Endothelial cell of umbilical vein (primary cell): ENCODE data around the gene NAGS.

Experiments used
- CTCF ChIP-seq, 2 donors: IDR thresholded peaks; 1 replicate in 1 of 2; 2 replicates in 1 of 2; pipeline ENCODE4 v1.5.1; 2011; ENCODE audit warnings: low read length in 2 of 2, mild to moderate bottlenecking in 2 of 2, moderate library complexity in 2 of 2, control low read depth in 1 of 2, inconsistent platforms in 1 of 2, low read depth in 1 of 2; ENCODE audit not compliant: insufficient read depth in 1 of 2; ENCODE audit errors: extremely low read depth in 1 of 2
- EZH2 ChIP-seq: IDR thresholded peaks from 2 replicates; pipeline ENCODE4 v1.6.1; 2012; ENCODE audit warnings: borderline replicate concordance, low read depth, mild to moderate bottlenecking, moderate library complexity, low read length, inconsistent platforms; ENCODE audit not compliant: severe bottlenecking
- MAX ChIP-seq: IDR thresholded peaks from 2 replicates; pipeline ENCODE4 v1.6.1; 2011; ENCODE audit not compliant: insufficient read depth, insufficient read length
- POLR2A ChIP-seq: IDR thresholded peaks from 2 replicates; pipeline ENCODE4 v1.6.1; 2012; ENCODE audit warnings: low read depth, mild to moderate bottlenecking, control low read depth, low read length
- POLR2AphosphoS5 ChIP-seq: IDR thresholded peaks from 2 replicates; pipeline ENCODE4 v1.6.1; 2012; ENCODE audit warnings: low read depth, mild to moderate bottlenecking, control low read depth, low read length, moderate library complexity; ENCODE audit not compliant: insufficient read depth

GRCh38 chr17:44006598-44007345 lies 2.4 kb downstream of the NAGS start:
- TF ChIP-seq POLR2A (no peak), CTCF (IDR thresholded peaks at IDR 0.05; ENCODE audit: extremely low read depth in 1 of 2, insufficient read depth in 1 of 2, low read depth in 1 of 2, low read length in 2 of 2) (peak; percentile 57 to 76), EZH2 (no peak), MAX (no peak), POLR2AphosphoS5 (peak; percentile 25)
